Astrocyte of the cerebellum (primary cell): ENCODE data around the gene AIG1.

Experiments used
- DNase-seq: peaks from one replicate; pipeline ENCODE4 v3.0.0-alpha.2; 2011; ENCODE audit warnings: low read depth
- H3K4me3 ChIP-seq: 2 replicates; pipeline ENCODE4 v1.5.1; 2011; ENCODE audit warnings: mild to moderate bottlenecking, low read depth, low read length, moderate library complexity
- CTCF ChIP-seq: IDR thresholded peaks from 2 replicates; pipeline ENCODE4 v1.5.1; 2012; ENCODE audit warnings: low read length, low read depth, moderate library complexity, mild to moderate bottlenecking; ENCODE audit errors: missing control alignments
- in situ Hi-C: cut with HindIII; loops from 2 replicates; pipeline ENCODE4 v1.10.0; 2017; ENCODE audit warnings: low sequenced_read_pairs

AIG1 gene

GRCh38 chr6:143290206-143290605 is 229.5 kb downstream of the AIG1 start:
- H3K4me3 ChIP-seq = no peak overlapping the region
- in situ Hi-C loops = no loop called here
- no peak for DNase-seq
- no peak for TF ChIP-seq CTCF

DNA sequence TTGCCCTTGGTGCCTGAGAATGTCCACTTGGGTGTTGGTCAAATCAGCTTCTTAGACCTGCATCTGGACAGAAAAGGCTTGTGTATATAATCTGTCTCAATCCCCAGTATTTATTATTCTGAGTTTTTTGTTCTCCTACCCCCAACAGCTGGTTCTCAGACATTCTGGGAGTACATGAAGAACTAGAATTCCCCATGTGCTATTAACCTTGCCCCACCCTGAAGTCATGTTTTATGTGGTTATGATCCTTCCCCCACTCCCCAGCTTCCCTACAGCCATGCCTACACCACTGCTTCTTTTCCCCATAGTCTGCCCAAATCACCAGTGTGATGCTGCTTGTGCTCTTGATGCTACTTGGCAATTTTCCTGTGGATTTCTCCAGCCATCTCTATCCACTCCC is 232.8 kb downstream of the AIG1 start:
- H3K4me3 ChIP-seq = no peak overlapping the region
- in situ Hi-C loops = no loop called here
- DNase-seq = no peak
- no peak for TF ChIP-seq CTCF

DNA sequence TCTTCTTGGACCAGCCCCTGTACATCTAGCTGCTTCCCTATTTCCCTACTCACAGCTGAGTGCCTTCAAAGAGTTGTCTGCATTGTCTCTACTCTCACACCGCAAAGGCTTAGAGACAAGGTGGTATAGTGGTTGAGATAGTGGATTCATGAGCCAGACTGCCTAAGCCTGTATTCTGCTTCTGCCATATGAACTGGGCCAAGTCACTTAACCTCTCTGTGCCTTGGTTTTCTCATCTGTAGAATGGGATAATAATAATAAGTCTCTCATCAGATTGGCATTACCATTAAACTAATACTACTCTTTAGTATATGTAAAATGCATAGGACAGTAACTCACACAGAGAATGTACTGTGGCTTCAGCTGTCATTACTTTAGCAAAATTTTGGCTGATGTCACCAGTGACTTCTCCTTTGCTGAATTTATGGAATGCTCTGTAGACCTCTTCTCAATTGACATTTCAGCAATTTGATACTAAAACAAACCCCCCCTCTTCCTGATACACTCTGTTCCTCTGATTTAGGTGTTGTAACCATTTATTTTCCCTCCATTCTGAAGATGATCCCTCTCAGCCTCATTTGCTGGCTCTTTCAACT is 233.7 kb downstream of the AIG1 start:
- DNase-seq = no peak
- no peak for TF ChIP-seq CTCF
- in situ Hi-C loops = no loop called here
- no peak overlapping the region for H3K4me3 ChIP-seq

GRCh38 chr6:143295932-143296331 is 235.2 kb downstream of the AIG1 start:
- no peak for DNase-seq
- TF ChIP-seq CTCF = no peak
- in situ Hi-C loops = loop anchor here (5.0 kb wide), 1 partner anchor 86 kb away; no protein-coding TSS in a partner anchor
- no peak overlapping the region for H3K4me3 ChIP-seq

DNA sequence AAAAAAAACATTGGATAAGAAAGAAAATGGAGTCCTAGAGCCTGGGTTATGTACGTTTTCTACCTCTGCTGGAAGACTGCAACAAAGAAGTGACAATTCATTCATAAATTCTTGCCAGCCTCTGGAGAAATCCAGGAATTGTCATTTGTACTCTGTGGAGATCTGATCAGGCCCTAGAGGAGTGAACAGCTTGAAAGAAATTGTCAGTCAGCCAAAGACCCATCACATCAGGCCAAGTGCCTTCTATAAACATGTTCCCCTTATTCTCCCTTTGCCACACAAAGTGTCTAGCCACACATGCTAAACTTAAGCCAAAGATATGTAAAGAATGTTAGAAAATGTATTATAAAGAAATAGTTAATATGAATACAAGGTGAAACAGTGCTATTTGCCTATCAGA is 237.4 kb downstream of the AIG1 start:
- DNase-seq = no peak
- TF ChIP-seq CTCF = no peak
- in situ Hi-C loops = loop anchor here (5.0 kb wide), 1 partner anchor 84 kb away; no protein-coding TSS in a partner anchor
- H3K4me3 ChIP-seq = no peak overlapping the region

DNA sequence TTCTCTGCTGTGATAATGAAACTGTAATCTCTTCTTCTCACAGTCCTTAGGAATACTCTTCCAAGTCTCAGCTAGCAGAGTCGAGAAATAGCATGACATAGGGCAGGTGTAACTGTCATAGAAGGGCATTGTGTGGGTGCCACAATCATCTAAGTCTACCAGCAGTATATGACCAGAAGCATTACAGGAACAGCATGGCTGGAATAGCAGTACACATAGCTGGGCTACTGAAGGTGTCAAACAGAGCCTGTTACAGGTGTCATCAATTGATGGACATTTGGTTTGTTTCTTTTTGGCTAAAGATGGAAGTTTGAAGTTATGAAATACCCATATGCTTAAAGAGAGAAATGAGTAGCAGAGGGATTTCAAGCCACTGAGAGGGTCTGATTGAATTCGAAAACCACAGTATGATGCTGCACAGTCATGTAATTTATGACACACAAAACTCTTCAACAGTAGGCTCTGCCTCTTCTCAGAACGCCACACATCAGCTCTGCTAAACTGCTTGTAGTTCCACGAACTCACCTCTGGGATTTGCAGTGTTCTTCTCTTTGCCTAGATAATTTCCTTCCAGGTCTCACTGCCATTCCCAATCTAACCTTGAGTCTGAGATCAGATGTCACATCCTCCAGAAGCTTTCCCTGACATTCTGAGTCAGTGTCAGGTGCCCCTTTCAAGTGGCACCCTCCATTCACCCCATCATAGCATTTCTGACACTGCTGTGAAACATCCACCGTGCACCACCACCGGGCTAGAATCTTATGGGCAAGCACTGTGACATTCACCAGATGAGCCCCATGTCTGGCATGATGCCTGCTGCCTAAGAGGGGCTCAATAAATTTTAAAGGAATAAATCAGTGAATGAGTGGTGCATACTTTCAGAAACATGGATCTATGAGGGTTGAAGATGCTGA is 238.8 kb downstream of the AIG1 start:
- in situ Hi-C loops = loop anchor here (5.0 kb wide), 1 partner anchor 83 kb away; no protein-coding TSS in a partner anchor
- TF ChIP-seq CTCF = no peak
- no peak for DNase-seq
- H3K4me3 ChIP-seq = no peak overlapping the region
